ENCODE results near the gene GBA2. TPM values are rescaled to one million over a fixed set of nuclear protein-coding genes. Genes with fewer than 3 reads are reported as not detected.

The GBA2 gene
- total RNA-seq, 1 experiment from 2014 or later, result 39.2 TPM

DNA sequence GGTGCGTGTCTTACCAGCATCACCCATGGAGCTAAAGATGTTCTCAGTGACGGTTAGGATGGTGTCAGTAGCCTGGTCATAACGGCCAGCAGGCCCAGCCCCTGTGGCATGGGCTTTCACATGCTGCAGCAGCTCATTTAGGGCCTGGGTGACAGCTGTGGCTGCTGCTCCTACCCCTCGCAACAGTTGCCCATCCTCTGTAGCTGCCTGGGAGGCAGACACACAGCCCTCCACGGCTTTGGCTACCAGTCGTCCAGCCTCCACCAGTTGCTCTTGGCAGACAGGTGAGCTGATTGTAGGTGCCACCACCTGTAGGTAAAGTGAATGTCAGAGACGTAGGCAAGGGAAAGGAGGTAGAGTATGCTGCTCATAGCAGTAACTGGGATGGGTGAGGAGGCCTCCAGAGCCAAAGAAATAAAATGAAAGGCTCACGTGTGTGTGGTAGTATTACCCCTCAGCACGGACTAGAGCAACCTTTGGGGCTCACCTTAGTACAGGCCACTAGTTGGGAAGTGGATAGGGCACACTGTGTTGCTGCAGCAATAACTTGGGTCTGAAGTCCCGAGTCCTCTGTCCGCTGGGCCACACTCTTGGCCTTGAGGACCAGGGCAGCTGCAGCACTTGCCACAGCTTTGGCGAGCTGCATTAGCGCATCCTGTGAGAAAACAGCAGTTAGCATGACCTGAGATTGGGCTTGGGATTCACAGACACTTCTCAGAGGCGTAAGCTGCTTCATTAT is 31.7 kb downstream of the GBA2 start:
- no peak for DNase-seq (ENCODE audit: low read depth)

DNA sequence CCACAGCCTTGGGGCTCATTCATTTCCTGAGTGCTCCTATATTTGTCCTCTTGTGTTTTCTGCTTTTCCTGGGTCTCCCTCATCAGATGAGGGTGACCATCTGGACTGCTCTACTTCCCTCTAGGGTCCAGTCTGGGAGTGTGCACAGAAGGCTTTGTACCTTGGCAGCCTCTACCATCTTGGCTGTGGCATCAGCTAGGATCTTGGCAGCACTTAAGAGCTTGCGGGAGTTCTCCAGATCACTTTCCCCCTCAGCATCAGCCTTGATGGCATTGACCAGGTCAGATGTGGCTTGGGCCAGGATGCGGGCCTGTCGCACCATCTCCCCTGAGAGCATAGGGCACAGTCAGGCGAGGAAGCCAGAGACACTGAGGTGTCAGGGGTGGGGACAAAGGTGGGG is 32.8 kb downstream of the GBA2 start:
- no peak for DNase-seq (ENCODE audit: low read depth)

DNA sequence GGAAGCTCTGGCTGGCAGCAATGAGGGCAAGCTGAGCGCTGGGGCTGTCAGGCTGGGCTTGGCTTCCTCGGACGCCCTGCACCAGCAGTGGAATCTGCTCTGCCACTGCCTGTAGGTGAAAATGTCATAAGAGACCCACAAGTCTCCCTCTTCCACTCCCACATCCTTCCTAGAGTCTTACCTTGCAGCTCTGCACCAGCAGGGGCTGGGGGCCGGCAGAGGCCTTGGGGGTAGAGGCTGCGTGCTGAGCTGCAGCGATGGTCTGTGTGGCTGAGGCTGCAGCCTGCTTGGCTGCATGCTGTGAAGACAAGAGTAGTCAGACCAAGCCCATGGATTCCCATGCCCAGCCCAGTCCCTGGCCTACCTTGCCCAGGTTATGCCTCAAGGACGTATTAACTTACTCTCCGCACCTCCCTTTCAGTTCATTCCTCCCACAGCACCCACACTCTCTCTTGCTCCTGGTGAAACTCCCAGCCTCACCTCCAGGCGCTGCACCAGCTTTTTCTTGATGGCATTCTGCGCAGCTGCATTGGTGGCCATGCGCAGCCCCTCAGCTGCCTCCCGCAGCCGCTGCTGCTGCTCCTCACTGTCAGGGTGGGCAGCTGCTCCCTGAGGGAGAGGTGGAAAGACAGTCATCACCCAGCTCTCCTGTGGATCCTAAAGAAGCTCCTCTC is 34.3 kb downstream of the GBA2 start:
- no peak for DNase-seq (ENCODE audit: low read depth)

DNA sequence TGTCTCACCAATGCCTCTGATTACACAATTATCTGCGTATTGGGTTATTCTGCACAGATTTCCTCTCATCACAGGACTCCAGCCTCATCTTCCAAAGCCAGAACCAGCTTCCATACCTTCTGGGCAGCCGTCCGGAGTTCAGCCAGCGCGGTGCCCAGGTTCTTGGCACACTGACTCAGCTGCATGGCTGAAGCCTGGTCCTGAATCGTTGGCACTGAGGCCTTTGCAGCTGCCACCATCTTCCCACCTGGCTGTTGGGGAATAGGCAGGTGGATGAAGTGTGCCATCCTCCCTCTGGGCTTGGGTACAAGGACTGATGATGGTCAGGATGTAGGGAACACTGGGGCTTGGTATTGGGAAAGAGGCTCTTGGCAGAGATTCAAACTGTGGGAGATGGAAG is 34.9 kb downstream of the GBA2 start:
- DNase-seq (ENCODE audit: low read depth), result no peak

DNA sequence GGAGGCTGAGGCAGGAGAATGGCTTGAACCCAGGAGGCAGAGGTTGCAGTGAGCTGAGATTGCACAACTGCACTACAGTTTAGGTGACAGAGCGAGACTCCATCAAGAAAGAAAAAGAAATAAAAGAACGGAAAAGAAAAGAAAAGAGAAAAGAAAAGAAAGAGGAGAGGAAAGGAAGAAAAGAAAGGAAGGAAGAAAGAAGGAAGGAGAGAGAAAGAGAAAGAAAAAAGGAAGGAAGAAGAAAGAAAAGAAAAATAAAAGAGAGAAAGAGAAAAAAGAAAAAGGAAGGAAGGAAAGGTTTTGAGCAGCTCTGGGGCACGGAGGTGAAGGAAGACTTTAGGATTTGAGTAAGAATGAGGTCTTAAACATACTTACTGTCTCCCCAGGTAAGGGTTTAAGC is 35.5 kb downstream of the GBA2 start:
- DNase-seq (ENCODE audit: low read depth), result no peak

DNA sequence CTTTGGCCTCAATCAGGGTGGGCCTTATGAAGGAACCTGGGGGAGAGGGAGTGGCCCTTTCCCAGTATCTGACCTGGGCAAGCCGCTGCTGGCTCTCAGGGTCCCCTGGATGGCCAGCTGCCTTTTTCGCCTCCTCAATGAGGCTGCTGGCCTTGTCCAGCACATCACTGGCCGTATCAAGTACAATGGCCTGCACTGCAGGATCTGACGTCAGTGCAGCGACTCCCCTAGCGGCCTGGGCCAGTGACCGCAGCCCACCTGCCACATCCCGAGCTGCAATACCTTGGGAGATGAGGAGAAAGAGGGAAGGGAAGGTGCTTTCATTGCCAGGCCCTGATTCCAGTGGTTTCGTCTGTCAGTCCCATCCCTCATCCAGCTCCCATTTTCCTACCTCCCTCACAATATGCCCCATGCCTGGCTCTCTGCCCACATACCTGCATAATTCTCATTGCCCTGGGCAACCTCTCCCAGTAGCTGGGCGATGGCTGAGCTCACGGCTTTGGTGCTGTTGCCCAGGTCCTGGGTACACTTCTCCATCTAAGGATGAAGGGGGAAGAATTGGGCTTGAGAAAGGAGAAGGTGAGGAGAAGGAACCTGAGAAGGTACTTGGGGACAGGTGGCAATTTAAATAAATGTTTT is 36.1 kb downstream of the GBA2 start:
- DNase-seq (ENCODE audit: low read depth), result no peak

DNA sequence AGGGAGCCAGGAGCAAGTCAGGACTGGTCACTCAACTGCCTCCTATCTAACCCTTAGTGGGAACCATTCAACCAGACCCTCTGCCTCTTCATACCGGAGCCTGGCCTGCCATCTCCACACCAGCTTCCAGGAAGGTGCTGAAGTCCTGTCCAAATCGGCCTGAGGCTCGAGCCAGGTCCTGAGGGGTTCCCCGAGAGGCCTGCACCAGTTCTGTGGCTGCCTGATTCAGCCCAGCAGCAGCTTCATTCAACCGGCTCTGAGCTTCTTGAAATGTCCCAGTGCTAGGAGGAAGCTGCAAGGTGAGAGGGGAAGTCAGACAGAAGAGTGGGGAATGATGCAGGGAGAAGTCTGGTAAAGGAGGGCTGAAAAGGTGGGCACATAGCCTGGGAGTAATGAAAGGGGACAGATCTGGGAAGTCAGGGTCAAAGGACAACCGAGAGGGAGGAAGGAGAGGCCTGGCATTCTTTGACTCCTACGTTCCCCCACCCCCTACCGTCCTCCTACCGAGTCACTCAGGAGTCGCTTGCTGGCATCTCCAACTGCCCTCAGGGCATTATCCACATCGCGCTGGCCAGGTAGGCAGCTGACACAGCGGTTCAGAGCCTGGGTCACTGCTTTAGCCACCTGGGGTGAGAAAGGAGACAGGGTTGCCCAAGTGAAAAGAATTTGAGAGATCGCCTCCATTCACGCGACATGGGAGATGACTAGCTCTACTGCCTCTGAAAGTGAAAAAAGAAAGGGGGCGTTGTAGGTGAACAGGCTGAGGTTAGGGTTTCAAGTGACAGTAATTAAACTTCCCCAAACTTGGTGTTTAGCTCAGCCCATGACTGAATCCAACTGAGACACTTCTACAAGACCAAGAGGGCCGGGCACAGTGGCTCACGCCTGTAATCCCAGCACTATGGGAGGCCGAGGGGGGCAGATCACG is 37.3 kb downstream of the GBA2 start:
- no peak for DNase-seq (ENCODE audit: low read depth)

DNA sequence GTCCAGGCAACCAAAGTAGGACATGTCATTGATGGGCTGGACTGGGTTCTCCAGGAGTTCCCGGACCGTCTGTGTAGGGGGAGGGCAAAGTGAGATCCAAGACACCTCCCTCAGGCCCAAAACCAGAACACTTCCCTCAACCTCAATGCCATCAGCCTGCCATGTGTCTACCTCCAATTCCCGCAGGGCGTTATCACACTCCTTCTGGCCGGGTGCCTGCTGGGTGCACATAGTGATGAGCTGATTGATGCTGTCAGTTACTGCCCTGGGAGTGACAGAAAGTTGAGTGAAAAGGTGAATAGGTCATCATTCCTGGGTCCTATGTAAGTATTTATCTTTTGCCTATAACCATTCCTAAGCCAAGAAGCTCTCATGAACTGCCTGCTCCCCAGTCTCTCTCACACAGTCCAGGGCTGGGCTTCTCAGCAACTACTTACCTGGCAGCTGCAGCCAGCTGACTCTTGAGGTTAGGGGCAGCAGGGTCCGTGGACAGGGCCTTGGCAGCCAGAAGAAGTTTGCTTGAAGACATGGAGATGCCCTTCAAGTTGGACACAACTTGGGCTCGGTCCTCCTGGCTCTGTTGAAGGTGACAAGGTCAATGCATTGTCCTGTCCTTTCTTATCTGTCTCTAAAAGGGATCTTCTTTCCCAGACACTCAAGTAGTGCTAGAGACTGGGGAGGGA is 38.1 kb downstream of the GBA2 start:
- no peak for DNase-seq (ENCODE audit: low read depth)

DNA sequence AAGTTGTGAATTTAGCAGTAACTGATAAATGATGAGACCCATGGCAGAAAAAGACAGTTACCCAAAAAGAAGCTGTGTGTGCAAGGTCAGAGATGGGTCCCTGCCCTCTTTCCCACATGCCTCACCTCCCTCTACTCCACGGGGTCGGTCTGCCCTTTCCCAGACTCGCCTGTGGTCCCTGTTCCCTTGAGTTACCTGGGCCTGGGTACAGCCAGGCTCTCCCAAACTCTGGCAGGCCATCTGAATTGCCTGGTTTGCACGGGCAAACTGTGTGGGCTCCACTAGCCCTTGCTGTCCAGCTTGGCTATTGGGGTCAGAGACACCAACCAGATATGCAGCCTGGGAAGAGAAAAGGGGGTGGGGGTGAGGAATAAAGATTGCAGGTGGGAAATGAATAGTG is 40.9 kb downstream of the GBA2 start:
- DNase-seq (ENCODE audit: low read depth), result no peak

DNA sequence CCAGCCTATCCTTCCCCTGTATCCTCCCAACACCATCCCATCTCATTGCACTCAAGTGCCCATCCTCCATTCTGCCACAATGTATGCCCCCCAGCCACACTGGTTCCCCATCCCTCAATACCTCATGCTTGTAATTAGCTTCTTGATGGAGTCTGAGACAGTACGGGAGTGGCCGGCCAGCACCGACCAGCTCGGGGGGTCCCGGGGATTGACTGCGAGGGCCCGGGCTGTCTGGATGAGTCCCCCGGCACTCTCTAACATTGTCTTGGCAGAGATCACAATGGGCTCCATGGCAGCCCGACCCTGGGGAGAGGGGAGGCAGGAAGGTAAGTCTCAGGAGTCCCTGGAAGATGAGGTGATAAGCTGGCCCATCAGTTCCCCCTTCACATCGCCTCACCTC is 42.1 kb downstream of the GBA2 start:
- DNase-seq (ENCODE audit: low read depth), result no peak

DNA sequence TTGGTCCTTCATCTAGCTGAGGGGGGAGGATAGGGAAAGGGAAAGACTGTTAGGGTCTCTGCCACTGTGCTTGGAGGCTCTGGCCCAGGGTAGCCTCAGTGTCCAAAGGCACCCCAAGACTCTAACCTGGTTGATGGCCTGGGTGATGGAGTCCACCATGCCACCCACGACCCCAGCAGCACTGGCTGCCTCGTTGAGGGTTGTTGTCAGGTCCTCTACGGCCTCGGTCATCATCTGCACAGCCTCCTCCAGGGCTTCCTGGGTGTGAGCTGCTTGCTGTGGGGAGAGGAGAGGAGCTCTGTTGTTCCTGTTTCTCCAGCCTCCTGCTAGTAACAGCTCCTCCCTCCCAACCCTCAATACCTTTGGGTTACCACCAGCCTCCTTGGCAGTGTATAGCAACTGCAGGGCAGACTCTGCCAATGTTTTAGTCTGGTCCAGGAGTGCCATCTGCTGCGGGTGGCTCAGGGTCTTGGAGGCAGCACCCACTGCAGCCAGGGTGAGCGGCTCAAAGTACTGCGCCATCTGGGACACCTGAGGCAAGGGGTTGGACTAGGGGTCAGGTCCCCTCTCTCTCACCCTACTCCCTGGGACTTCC is 43.1 kb downstream of the GBA2 start:
- DNase-seq (ENCODE audit: low read depth), result no peak

DNA sequence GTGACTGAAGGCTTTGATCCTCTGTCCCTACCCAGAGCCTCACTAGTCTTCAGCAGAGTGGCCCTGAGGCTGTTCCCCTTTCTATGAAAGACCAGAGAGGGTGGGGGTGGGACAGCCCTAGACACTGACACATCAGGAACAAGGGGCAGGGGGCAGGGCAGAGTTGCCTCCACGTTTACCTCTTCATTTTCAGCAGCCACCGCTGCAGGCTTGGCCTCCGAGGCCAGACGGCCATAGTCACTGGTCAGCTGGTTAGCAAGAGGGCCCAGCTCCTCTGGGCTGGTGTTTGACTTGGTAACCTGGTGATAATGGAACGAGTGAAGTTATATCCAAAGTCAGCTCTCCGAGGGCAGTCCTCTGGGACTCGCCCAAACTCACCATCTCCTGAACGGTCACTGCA is 43.7 kb downstream of the GBA2 start:
- no peak for DNase-seq (ENCODE audit: low read depth)

DNA sequence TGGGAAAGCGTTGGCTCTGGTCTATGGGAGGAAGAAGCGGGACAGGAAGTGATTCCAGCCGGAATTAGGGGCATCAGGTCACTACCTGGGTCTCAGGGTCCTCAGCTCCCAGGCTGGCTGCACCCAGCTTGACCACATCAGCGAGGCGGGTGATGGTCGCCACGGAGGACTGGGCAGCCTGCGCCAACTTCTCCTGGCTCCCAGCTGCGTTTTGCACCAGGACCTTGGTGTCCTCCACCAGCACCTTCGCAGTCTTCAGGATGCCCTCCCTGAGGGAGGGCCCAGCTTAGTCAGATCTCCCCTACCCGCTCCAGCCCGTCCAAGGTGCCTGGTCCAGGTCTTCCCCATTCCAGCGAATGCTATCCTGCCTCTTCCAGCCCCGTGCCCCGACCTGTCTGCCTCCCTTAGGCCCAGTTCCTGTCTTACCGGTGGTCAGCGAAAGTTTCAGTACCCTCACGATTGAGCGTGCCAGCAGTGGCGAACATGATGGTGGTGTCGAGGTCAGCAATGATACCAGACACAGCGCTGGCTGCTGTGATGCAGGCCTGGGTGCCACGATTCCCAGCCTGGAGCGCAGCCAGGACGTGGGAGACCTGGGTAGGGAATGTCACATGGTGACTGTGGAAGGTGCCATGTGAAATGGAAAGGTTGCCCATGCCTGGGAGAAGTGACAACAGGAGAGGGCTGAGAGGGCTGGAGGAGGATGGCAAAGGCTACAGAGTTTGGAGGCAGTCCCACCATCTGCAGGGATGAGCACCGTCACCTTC is 44.9 kb downstream of the GBA2 start:
- DNase-seq (ENCODE audit: low read depth), result no peak

DNA sequence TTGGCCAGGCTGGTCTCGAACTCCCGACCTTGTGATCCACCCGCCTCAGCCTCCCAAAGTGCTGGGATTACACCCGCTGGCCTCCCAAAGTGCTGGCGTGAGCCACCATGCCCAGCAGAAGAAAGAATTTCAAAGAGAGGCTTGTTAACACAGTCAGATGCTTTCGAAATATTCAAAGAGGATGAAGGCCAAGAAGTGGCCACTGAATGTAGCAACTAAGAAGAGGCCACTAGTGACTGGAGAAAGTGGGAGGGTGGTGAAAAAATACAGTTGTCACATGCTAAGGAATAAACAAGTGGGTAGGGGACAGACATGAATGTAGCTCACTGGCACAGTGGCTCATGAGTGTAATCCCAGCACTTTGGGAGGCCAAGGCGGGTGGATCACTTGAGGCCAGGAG is 46.3 kb downstream of the GBA2 start:
- DNase-seq (ENCODE audit: low read depth), result no peak

DNA sequence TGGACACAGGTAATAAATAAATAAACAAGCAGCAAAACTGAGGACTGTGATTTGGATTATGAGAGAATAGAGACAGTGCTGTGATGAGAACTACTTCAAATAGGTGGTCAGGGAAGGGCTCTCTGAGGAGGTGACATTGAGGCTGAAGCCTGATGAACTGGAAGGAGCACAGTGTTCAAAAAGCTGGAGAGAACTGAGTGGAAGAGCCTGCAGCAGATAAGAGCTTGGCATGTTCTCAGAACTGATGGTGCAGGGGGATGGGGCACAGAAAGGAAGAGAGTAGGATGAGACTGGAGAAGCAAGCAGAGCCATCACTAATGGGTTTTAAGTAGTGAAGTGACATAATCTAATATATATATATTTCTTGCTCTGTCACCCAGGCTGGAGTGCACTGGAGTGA is 48.1 kb downstream of the GBA2 start:
- no peak for DNase-seq (ENCODE audit: low read depth)

DNA sequence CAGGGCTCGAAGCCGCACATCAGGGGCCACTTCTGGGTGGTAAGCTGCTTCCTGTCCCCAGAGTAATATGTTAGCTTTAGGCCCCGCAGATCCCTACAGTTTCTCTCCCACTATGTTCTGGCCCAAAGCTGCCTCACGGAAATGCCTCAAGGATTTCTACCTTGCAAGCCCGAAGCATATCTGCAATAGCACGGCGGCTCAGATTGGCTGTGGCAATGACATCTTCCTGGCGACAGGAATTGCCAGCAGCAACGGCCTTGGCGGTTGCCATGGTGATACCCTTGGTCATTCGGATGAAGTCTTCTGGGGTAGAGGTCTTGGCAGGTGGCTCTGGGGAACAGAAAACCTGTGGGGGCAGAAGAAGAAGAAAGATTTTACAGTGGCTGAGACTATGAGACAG is 49.0 kb downstream of the GBA2 start:
- no peak for DNase-seq (ENCODE audit: low read depth)

DNA sequence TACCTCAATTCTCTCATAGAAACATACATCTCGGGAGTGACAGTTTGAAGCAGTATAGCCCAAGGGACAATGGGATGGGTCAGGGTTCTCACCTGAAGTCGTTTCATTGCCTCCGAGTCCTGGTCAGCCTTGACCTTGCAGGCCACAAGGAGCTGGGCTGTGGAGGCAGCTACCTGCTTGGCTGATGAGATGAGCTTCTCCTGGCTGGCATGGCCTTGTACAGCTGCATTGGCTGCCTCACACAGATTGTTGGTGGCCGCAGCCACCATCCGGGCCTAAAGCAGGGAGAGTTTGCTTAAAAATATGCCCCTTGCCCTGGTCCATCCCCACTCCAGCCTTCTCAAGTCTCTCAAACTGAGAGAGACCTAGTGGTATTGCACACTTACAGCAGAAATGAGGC is 50.8 kb downstream of the GBA2 start:
- DNase-seq (ENCODE audit: low read depth), result no peak

DNA sequence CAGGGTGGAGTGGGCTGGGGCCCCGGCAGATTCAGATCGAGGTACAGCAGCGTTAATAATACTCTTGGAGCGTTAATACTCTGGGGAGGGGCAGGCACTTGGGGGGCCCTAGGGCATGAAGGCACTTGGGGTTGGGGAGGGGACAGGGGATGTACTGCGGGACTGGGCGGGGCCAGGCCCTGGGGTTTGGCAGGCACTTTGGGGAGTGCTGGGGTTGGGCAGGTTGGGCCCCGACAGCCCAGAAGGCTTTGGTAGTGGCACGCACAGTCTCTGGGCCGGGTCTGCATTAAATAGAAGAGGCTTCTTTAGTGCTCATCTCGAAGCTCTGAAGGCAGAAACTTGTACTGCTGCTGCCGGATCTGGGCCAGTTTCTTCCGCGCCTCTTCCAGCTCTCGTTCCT is 51.5 kb downstream of the GBA2 start:
- no peak for DNase-seq (ENCODE audit: low read depth)

DNA sequence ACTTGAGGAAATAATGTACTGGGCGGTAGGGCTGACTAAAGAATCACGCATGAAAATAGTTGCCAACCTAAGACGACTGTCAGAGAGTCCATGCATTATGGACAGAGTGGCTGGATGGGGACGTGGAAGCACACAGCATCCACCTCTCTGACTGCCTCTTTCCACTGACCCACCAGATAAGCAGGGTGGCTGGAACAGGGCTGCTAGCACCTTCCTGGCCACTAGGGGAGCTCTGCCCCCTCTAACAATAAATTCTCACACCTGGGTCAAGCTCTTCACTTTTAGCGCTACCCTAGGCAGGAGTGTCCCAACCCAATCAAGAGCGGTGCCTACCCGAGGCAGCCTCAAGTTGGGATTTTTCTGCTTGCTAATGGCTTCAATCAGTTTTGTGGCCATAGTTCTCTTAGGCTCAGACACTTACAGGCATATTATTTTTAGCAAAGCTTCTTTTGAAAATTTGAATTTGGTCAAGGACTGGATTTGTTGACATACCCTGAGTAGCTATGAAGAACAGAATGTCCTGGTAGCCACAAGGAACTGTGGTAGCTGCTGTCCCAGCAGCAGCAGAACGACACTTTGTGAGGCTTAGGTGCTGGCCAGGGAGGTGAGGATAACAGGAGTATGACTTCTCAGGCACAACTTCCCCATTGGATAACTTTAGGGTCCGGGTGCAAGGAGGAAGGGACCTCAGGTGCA is 52.4 kb downstream of the GBA2 start:
- DNase-seq (ENCODE audit: low read depth), result peak; percentile 54
